ENCODE results near the gene COMT.

COMT gene

DNA sequence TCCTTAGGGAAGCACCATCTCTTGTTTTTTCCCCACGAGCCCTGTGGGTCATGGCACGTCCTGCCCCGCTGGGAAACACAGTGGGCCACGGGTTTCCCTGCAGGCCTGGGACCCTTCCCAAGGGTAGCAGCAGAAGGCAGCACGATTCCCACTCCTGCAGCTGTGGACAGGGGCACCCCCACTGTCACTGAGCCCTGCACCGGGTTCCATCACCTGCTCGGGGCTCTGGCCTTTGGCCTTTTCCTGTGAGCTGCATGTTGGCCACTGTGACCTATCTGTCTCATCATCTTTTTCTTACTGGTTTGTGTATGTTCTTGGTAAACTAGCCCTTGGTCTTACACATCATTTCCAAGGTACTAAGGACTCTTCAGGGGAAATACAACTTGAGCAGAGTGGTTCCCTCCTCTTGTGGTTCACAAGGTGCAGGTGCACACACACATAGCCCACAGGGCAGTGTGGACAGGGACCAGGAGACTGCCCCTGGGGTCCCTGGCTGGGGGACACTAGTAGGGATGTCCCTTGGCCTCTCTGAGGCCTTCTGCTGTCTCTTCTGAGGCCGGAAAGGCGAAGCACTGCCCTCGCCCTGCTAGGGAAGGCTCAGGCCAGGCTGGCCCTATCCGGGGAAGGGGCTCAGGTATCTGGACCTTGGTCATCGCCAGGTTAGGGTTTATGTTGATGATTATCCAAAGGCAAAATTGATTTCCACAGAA is 19.1 kb downstream of the COMT start:
- Histone ChIP-seq H2AFZ (ENCODE audit: low read depth) (no peak overlapping the region), H3K9ac (no peak overlapping the region), H3K27ac (no peak overlapping the region; the same call in 1 of the 2 replicates)

DNA sequence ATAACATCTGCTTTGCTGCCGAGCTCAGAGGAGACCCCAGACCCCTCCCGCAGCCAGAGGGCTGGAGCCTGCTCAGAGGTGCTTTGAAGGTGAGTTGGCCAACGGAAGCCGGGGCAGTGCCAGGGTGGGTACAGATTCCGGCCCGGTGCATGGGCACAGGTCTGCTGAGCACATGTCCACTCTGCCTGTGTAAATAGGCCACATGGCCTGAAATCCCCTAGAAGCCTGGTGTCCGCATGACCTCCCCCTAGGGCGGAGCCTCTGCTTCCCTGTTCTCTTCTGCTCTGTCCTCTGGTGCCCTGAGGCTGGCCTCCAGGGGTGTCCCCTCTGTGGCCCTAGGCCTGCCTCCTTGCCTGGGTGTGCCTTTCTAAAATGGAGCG is 19.6 kb downstream of the COMT start:
- H3K79me2 ChIP-seq (ENCODE audit: insufficient read depth, low read depth) = no peaks in the 10 kb centered on the region
- no peak overlapping the region for H2AFZ ChIP-seq (ENCODE audit: low read depth)
- H3K27ac ChIP-seq = no peak overlapping the region
- H3K36me3 ChIP-seq (ENCODE audit: insufficient read depth) = no peaks in the 10 kb centered on the region
- no peak overlapping the region for H3K4me3 ChIP-seq (IDR thresholded peaks at IDR 0.05; ENCODE audit: insufficient read depth, low read depth, low read length)
- H3K4me2 ChIP-seq = no peak overlapping the region
- H3K27me3 ChIP-seq (ENCODE audit: insufficient read depth, low read depth) = no peaks in the 10 kb centered on the region
- peaks cover 36% of the 10 kb centered on the region for H3K4me1 ChIP-seq (ENCODE audit: low read depth, poor library complexity, severe bottlenecking)
- TF ChIP-seq, protein P1, sequence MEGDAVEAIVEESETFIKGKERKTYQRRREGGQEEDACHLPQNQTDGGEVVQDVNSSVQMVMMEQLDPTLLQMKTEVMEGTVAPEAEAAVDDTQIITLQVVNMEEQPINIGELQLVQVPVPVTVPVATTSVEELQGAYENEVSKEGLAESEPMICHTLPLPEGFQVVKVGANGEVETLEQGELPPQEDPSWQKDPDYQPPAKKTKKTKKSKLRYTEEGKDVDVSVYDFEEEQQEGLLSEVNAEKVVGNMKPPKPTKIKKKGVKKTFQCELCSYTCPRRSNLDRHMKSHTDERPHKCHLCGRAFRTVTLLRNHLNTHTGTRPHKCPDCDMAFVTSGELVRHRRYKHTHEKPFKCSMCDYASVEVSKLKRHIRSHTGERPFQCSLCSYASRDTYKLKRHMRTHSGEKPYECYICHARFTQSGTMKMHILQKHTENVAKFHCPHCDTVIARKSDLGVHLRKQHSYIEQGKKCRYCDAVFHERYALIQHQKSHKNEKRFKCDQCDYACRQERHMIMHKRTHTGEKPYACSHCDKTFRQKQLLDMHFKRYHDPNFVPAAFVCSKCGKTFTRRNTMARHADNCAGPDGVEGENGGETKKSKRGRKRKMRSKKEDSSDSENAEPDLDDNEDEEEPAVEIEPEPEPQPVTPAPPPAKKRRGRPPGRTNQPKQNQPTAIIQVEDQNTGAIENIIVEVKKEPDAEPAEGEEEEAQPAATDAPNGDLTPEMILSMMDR (conservative IDR thresholded peaks at IDR 0.05; ENCODE audit: low read depth, low read length) = no peak
- no peaks in the 10 kb centered on the region for H4K20me1 ChIP-seq (ENCODE audit: insufficient read depth)
- no peak overlapping the region for H3K9ac ChIP-seq

More for the DNA sequence above, 19.1 kb downstream of the COMT start:
- Histone ChIP-seq H3K4me1 (ENCODE audit: low read depth, poor library complexity, severe bottlenecking) (peaks cover 31% of the 10 kb centered on the region), H3K4me3 (IDR thresholded peaks at IDR 0.05; ENCODE audit: insufficient read depth, low read depth, low read length) (no peak overlapping the region), H3K79me2 (ENCODE audit: insufficient read depth, low read depth) (no peaks in the 10 kb centered on the region), H4K20me1 (ENCODE audit: insufficient read depth) (no peaks in the 10 kb centered on the region), H3K36me3 (ENCODE audit: insufficient read depth) (no peaks in the 10 kb centered on the region), H3K4me2 (no peak overlapping the region), H3K27me3 (ENCODE audit: insufficient read depth, low read depth) (no peaks in the 10 kb centered on the region)
- TF ChIP-seq, protein P1 (conservative IDR thresholded peaks at IDR 0.05; ENCODE audit: low read depth, low read length) = no peak

DNA sequence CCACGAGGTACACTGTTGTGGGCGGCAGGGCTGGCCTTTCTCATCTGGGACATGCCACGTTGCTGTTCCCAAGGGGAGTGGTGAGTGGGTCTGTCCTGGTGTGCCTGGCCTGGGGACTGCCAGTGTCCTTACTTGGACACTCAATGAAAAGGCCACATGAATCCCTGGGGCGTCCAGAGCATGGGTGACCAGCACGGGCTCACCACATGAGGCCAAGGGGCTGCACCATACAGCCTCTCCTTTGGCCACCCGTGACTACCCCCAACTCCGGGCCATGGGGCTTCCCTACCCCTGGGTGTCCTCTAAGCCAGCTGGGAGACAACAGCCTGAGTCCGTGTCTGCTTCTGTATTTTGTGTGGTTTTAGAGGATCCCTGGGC is 20.3 kb downstream of the COMT start:
- Histone ChIP-seq H2AFZ (ENCODE audit: low read depth) (no peak overlapping the region), H3K27me3 (ENCODE audit: insufficient read depth, low read depth) (no peaks in the 10 kb centered on the region), H3K27ac (no peak overlapping the region; the same call in 1 of the 2 replicates), H3K4me1 (ENCODE audit: low read depth, poor library complexity, severe bottlenecking) (peaks cover 43% of the 10 kb centered on the region), H4K20me1 (ENCODE audit: insufficient read depth) (no peaks in the 10 kb centered on the region), H3K4me3 (IDR thresholded peaks at IDR 0.05; ENCODE audit: insufficient read depth, low read depth, low read length) (no peak overlapping the region), H3K79me2 (ENCODE audit: insufficient read depth, low read depth) (no peaks in the 10 kb centered on the region), H3K4me2 (no peak overlapping the region), H3K36me3 (ENCODE audit: insufficient read depth) (no peaks in the 10 kb centered on the region), H3K9ac (no peak overlapping the region)
- TF ChIP-seq, protein P1 (conservative IDR thresholded peaks at IDR 0.05; ENCODE audit: low read depth, low read length) = no peak

DNA sequence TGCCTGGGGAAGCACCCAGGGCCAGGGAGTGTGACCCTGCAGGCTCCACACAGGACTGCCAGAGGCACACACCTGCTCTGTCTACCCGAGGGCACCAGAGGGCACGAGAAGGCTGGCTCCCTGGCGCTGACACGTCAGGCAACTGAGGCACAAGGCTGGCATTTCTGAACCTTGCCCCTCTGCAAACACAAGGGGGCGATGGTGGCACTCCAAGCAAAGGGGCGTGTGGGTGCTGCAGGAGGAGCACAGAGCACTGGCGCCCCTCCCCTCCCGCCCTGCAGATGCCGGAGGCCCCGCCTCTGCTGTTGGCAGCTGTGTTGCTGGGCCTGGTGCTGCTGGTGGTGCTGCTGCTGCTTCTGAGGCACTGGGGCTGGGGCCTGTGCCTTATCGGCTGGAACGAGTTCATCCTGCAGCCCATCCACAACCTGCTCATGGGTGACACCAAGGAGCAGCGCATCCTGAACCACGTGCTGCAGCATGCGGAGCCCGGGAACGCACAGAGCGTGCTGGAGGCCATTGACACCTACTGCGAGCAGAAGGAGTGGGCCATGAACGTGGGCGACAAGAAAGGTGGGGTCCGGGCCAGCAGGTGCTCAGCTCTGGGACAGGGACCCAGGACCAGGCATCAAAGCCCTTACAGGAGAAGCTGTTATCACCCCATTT is 20.8 kb downstream of the COMT start:
- no peak overlapping the region for H3K4me2 ChIP-seq
- H3K9ac ChIP-seq = no peak overlapping the region
- H3K36me3 ChIP-seq (ENCODE audit: insufficient read depth) = no peaks in the 10 kb centered on the region
- peaks cover 47% of the 10 kb centered on the region for H3K4me1 ChIP-seq (ENCODE audit: low read depth, poor library complexity, severe bottlenecking)
- TF ChIP-seq, protein P1 (conservative IDR thresholded peaks at IDR 0.05; ENCODE audit: low read depth, low read length) = peak; percentile 81
- no peaks in the 10 kb centered on the region for H3K27me3 ChIP-seq (ENCODE audit: insufficient read depth, low read depth)
- H4K20me1 ChIP-seq (ENCODE audit: insufficient read depth) = no peaks in the 10 kb centered on the region
- no peak overlapping the region; the same call in 1 of the 2 replicates for H3K27ac ChIP-seq
- no peak overlapping the region for H3K4me3 ChIP-seq (IDR thresholded peaks at IDR 0.05; ENCODE audit: insufficient read depth, low read depth, low read length)
- no peaks in the 10 kb centered on the region for H3K79me2 ChIP-seq (ENCODE audit: insufficient read depth, low read depth)
- H2AFZ ChIP-seq (ENCODE audit: low read depth) = no peak overlapping the region

Measured in KMS-11 (cell line).